Hematopoietic multipotent progenitor cell treated with erythropoietin and hydrocortisone succinate and interleukin-3 and kit ligand, for 8 days (in vitro differentiated cells): ENCODE measurements around the gene TTC3.

Experiments used
- DNase-seq: peaks from one replicate; pipeline ENCODE4 v3.0.0-alpha.2; 2015

Gene TTC3

GRCh38 chr21:37227071-37228002 is 154.3 kb downstream of the TTC3 start:
- DNase-seq = no peak

- DNase-seq = no peak
Measured at GRCh38 chr21:37228003-37228400, 154.9 kb downstream of the TTC3 start.

- no peak for DNase-seq
Measured at GRCh38 chr21:37230632-37231248, 157.7 kb downstream of the TTC3 start.

GRCh38 chr21:37231249-37231645 is 158.2 kb downstream of the TTC3 start:
- DNase-seq = no peak

GRCh38 chr21:37231671-37232070 is 158.6 kb downstream of the TTC3 start:
- no peak for DNase-seq

- DNase-seq = no peak
Measured at GRCh38 chr21:37232274-37233018, 159.4 kb downstream of the TTC3 start.

- no peak for DNase-seq
Measured at GRCh38 chr21:37233551-37234146, 160.6 kb downstream of the TTC3 start.

- DNase-seq = no peak
Measured at GRCh38 chr21:37237346-37237745, 164.3 kb downstream of the TTC3 start.

GRCh38 chr21:37237764-37238163 is 164.7 kb downstream of the TTC3 start:
- no peak for DNase-seq

GRCh38 chr21:37240978-37241377 is 167.9 kb downstream of the TTC3 start:
- no peak for DNase-seq

- no peak for DNase-seq
Measured at GRCh38 chr21:37241426-37241825, 168.4 kb downstream of the TTC3 start.

GRCh38 chr21:37243961-37244360 is 170.9 kb downstream of the TTC3 start:
- DNase-seq = no peak

GRCh38 chr21:37244501-37245095 is 171.5 kb downstream of the TTC3 start:
- DNase-seq = peak; percentile 57

GRCh38 chr21:37245151-37245550 is 172.1 kb downstream of the TTC3 start:
- DNase-seq = no peak

- DNase-seq = no peak
Measured at GRCh38 chr21:37248298-37248697, 175.2 kb downstream of the TTC3 start.

- no peak for DNase-seq
Measured at GRCh38 chr21:37249112-37249904, 176.3 kb downstream of the TTC3 start.

GRCh38 chr21:37251294-37251634 is 178.2 kb downstream of the TTC3 start:
- peak; percentile 38 for DNase-seq
